H9 (cell line): ENCODE data around the gene NECTIN4. TPM values are rescaled to one million over a fixed set of nuclear protein-coding genes. Genes with fewer than 3 reads are reported as not detected.

Experiments used
- DNase-seq: peaks from one replicate; pipeline ENCODE4 v3.0.0-alpha.2; 2017
- H2AFZ ChIP-seq: one replicate; pipeline ENCODE4 v1.6.1; 2013; ENCODE audit warnings: mild to moderate bottlenecking, low read length, control low read depth, moderate library complexity
- H2AK5ac ChIP-seq: 2 replicates; pipeline ENCODE4 v1.6.1; 2013; ENCODE audit warnings: low read length, control low read depth, mixed read lengths; ENCODE audit not compliant: insufficient read length
- H2BK120ac ChIP-seq: one replicate; pipeline ENCODE4 v1.6.1; 2013; ENCODE audit warnings: low read depth, mild to moderate bottlenecking, low read length, control low read depth, inconsistent platforms; ENCODE audit not compliant: poor library complexity, severe bottlenecking
- H2BK12ac ChIP-seq: 2 replicates; pipeline ENCODE4 v1.6.1; 2013; ENCODE audit warnings: low read length, control low read depth, mixed read lengths, low read depth; ENCODE audit not compliant: insufficient read length
- H2BK15ac ChIP-seq: 2 replicates; pipeline ENCODE4 v1.6.1; 2013; ENCODE audit warnings: low read depth, low read length, control low read depth
- H2BK20ac ChIP-seq: one replicate; pipeline ENCODE4 v1.6.1; 2013; ENCODE audit warnings: low read depth, mild to moderate bottlenecking, low read length, control low read depth, inconsistent platforms; ENCODE audit not compliant: poor library complexity, severe bottlenecking
- H2BK5ac ChIP-seq: 2 replicates; pipeline ENCODE4 v1.6.1; 2013; ENCODE audit warnings: low read length, control low read depth, mixed read lengths; ENCODE audit not compliant: insufficient read length
- H3K14ac ChIP-seq: 2 replicates; pipeline ENCODE4 v1.6.1; 2013; ENCODE audit warnings: low read length, control low read depth; ENCODE audit not compliant: insufficient read depth
- H3K18ac ChIP-seq: 2 replicates; pipeline ENCODE4 v1.6.1; 2013; ENCODE audit warnings: low read depth, mild to moderate bottlenecking, mixed read lengths, low read length, control low read depth; ENCODE audit not compliant: insufficient read length
- H3K23ac ChIP-seq: 2 replicates; pipeline ENCODE4 v1.6.1; 2013; ENCODE audit warnings: low read length, control low read depth, mixed read lengths, low read depth; ENCODE audit not compliant: insufficient read length
- H3K23me2 ChIP-seq: 2 replicates; pipeline ENCODE4 v1.6.1; 2013; ENCODE audit warnings: low read depth, mild to moderate bottlenecking, mixed read lengths, low read length, control low read depth; ENCODE audit not compliant: insufficient read length, poor library complexity, severe bottlenecking
- H3K27ac ChIP-seq: 2 replicates; pipeline ENCODE4 v1.5.1; 2013; ENCODE audit warnings: low read length, control low read depth, mixed read lengths, low read depth; ENCODE audit not compliant: insufficient read length
- H3K27me3 ChIP-seq: 2 replicates; pipeline ENCODE4 v1.6.1; 2013; ENCODE audit warnings: low read length, control low read depth, inconsistent platforms; ENCODE audit not compliant: insufficient read depth
- H3K4ac ChIP-seq: 2 replicates; pipeline ENCODE4 v1.6.1; 2013; ENCODE audit warnings: low read depth, mild to moderate bottlenecking, control low read depth, inconsistent platforms, low read length, moderate library complexity
- H3K4me1 ChIP-seq: 2 replicates; pipeline ENCODE4 v1.6.1; 2013; ENCODE audit warnings: low read length, control low read depth, inconsistent platforms; ENCODE audit not compliant: insufficient read depth
- H3K4me2 ChIP-seq: 2 replicates; pipeline ENCODE4 v1.6.1; 2013; ENCODE audit warnings: low read length, control low read depth, mixed read lengths; ENCODE audit not compliant: insufficient read length, insufficient read depth
- H3K56ac ChIP-seq: 2 replicates; pipeline ENCODE4 v1.6.1; 2013; ENCODE audit warnings: low read depth, mild to moderate bottlenecking, mixed read lengths, low read length, control low read depth; ENCODE audit not compliant: insufficient read length
- H3K79me1 ChIP-seq: 2 replicates; pipeline ENCODE4 v1.6.1; 2013; ENCODE audit warnings: low read depth, mild to moderate bottlenecking, moderate library complexity, low read length, control low read depth, inconsistent platforms; ENCODE audit not compliant: insufficient read depth, poor library complexity, severe bottlenecking
- H3K79me2 ChIP-seq: 2 replicates; pipeline ENCODE4 v1.6.1; 2013; ENCODE audit warnings: low read length, control low read depth, inconsistent platforms; ENCODE audit not compliant: insufficient read depth
- H3K9ac ChIP-seq: 2 replicates; pipeline ENCODE4 v1.6.1; 2013; ENCODE audit warnings: low read length, control low read depth, mixed read lengths; ENCODE audit not compliant: insufficient read length; ENCODE audit errors: extremely low read depth
- H3K9me3 ChIP-seq: one replicate; pipeline ENCODE4 v1.6.1; 2013; ENCODE audit warnings: low read depth, low read length, inconsistent platforms; ENCODE audit not compliant: control insufficient read depth
- H3T11ph ChIP-seq: one replicate; pipeline ENCODE4 v1.6.1; 2013; ENCODE audit warnings: mild to moderate bottlenecking, low read length, control low read depth, inconsistent platforms
- H4K20me1 ChIP-seq: one replicate; pipeline ENCODE4 v1.6.1; 2013; ENCODE audit not compliant: control insufficient read depth, insufficient read length, insufficient read depth
- H4K5ac ChIP-seq: 2 replicates; pipeline ENCODE4 v1.6.1; 2013; ENCODE audit warnings: low read depth, mild to moderate bottlenecking, mixed read lengths, low read length, control low read depth; ENCODE audit not compliant: insufficient read length
- H4K8ac ChIP-seq: replicated peaks from 2 replicates; pipeline ENCODE4 v1.6.1; 2013; ENCODE audit warnings: low read length, control low read depth, mixed read lengths, low read depth; ENCODE audit not compliant: insufficient read length
- H4K91ac ChIP-seq: 2 replicates; pipeline ENCODE4 v1.6.1; 2013; ENCODE audit warnings: low read depth, mild to moderate bottlenecking, moderate library complexity, mixed read lengths, low read length, control low read depth; ENCODE audit not compliant: insufficient read length
- H3K27ac Mint-ChIP-seq, 3 experiments: 2 replicates in 2 of 3; 3 replicates in 1 of 3; pipeline ENCODE4 v1.8.0; 2020 to 2021; ENCODE audit warnings: mixed read lengths in 3 of 3, mild to moderate bottlenecking in 1 of 3, moderate library complexity in 1 of 3
- H3K27me3 Mint-ChIP-seq: 2 replicates; pipeline ENCODE4 v1.8.0; 2021; ENCODE audit warnings: low read depth, mild to moderate bottlenecking, moderate library complexity, mixed read lengths
- H3K36me3 Mint-ChIP-seq, 3 experiments: 2 replicates in 2 of 3; 3 replicates in 1 of 3; pipeline ENCODE4 v1.8.0; 2020 to 2021; ENCODE audit warnings: low read depth in 3 of 3, mixed read lengths in 3 of 3; ENCODE audit not compliant: insufficient read depth in 1 of 3
- H3K4me1 Mint-ChIP-seq, 2 experiments: 2 replicates each; pipeline ENCODE4 v1.8.0; 2020; ENCODE audit warnings: mixed read lengths in 2 of 2
- H3K4me3 Mint-ChIP-seq, 2 experiments: 2 replicates in 1 of 2; 3 replicates in 1 of 2; pipeline ENCODE4 v1.8.0; 2020 to 2021; ENCODE audit warnings: mild to moderate bottlenecking in 2 of 2, mixed read lengths in 2 of 2, moderate library complexity in 1 of 2
- H3K9me3 Mint-ChIP-seq, 2 experiments: 2 replicates in 1 of 2; 3 replicates in 1 of 2; pipeline ENCODE4 v1.8.0; 2020; ENCODE audit warnings: mild to moderate bottlenecking in 2 of 2, mixed read lengths in 2 of 2, moderate library complexity in 1 of 2
- WGBS: extraction: QIAGEN DNeasy Blood & Tissue Kit; methylation state at CpG from one replicate; pipeline ENCODE4 v1.1.7; 2013; ENCODE audit warnings: missing lambda C conversion rate, low lambda C conversion rate, mixed read lengths; ENCODE audit not compliant: insufficient read length; ENCODE audit errors: extremely low coverage; 5-methylcytosine and 5-hydroxymethylcytosine counted together
- total RNA-seq: library from RNA; stranded (reverse); gene quantifications from 2 replicates; pipeline ENCODE4 v1.2.1, GENCODE V29; 2021
- TF ChIP-seq, protein P1 (sequence below): fragments of 200-600 bp; sonication (generic); conservative IDR thresholded peaks from 3 replicates; pipeline ENCODE4 v1.8.0; 2021; ENCODE audit warnings: antibody characterized with exemption, mild to moderate bottlenecking

NECTIN4 gene
- total RNA-seq, 1 experiment from 2014 or later = 0.33 TPM

DNA sequence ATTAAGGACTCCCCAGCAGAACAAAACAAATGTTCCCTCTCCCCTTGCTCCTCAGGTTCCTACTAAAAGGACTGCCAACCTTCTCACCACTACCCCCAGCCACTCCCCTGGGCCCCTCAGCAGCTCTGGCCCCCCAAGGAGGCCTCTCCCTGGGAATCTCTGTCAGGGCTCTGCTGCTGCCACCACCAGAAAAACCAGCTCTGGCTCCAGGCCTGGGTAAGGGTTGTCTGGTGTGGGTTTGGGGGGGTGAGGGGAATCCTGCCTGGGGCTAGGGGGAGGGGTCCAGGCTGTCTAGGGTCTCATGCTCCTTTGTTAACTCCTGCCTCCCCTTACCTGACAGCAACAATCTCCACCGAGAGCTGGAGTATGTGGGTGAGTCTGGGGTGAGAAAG is 4.8 kb downstream of the NECTIN4 start:
- Histone ChIP-seq H4K8ac (no peak overlapping the region), H2AK5ac (no peak overlapping the region), H3T11ph (no peak overlapping the region), H3K56ac (no peak overlapping the region), H3K9ac (no peak overlapping the region), H3K79me1 (no peaks in the 10 kb centered on the region), H4K20me1 (no peaks in the 10 kb centered on the region), H3K27ac (no peak overlapping the region), H3K14ac (no peak overlapping the region), H3K4me2 (no peak overlapping the region), H3K79me2 (no peaks in the 10 kb centered on the region), H2BK120ac (no peak overlapping the region), H3K23ac (no peak overlapping the region), H2BK5ac (no peak overlapping the region), H3K4me1 (no peaks in the 10 kb centered on the region), H4K5ac (no peak overlapping the region), H2AFZ (no peak overlapping the region), H3K18ac (no peak overlapping the region), H2BK20ac (no peak overlapping the region), H2BK12ac (no peak overlapping the region), H3K4ac (no peak overlapping the region), H3K9me3 (no peaks in the 10 kb centered on the region), H3K27me3 (no peaks in the 10 kb centered on the region), H4K91ac (no peak overlapping the region), H2BK15ac (no peak overlapping the region), H3K23me2 (no peaks in the 10 kb centered on the region)
- WGBS = no CpG with 5 or more reads among the region's 1 CpG
- Mint-ChIP-seq H3K36me3 (no peaks in the 10 kb centered on the region), H3K27ac (peak overlapping the region in 1 of 3 experiments; percentile 79; a peak in 2 of 7 replicates), H3K27me3 (no peaks in the 10 kb centered on the region), H3K4me3 (no peak overlapping the region), H3K9me3 (no peaks in the 10 kb centered on the region), H3K4me1 (peaks cover 58% of the 10 kb centered on the region in 2 experiments)
- DNase-seq = no peak
- TF ChIP-seq, protein P1, sequence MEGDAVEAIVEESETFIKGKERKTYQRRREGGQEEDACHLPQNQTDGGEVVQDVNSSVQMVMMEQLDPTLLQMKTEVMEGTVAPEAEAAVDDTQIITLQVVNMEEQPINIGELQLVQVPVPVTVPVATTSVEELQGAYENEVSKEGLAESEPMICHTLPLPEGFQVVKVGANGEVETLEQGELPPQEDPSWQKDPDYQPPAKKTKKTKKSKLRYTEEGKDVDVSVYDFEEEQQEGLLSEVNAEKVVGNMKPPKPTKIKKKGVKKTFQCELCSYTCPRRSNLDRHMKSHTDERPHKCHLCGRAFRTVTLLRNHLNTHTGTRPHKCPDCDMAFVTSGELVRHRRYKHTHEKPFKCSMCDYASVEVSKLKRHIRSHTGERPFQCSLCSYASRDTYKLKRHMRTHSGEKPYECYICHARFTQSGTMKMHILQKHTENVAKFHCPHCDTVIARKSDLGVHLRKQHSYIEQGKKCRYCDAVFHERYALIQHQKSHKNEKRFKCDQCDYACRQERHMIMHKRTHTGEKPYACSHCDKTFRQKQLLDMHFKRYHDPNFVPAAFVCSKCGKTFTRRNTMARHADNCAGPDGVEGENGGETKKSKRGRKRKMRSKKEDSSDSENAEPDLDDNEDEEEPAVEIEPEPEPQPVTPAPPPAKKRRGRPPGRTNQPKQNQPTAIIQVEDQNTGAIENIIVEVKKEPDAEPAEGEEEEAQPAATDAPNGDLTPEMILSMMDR = no peak
